Loucy (cell line): ENCODE data around the gene RTCA.
"Not testable (repeated sequence)": the region's sequence is repeated elsewhere in the genome, so short reads cannot be mapped to it uniquely, and the experiment has no call there.

Source experiments
- H2AFZ ChIP-seq: fragments of 200-600 bp; sonication (generic); 2 replicates; pipeline ENCODE4 v1.6.0; 2016; ENCODE audit warnings: antibody characterized with exemption, mild to moderate bottlenecking, low read length, moderate library complexity
- H3F3A ChIP-seq: fragments of 200-600 bp; 2 replicates; pipeline ENCODE4 v1.6.0; 2016; ENCODE audit warnings: antibody characterized with exemption, low read depth, mild to moderate bottlenecking
- H3K27me3 ChIP-seq: fragments of 200-600 bp; sonication (generic); 2 replicates; pipeline ENCODE4 v1.6.1; 2014; ENCODE audit warnings: low read length, mild to moderate bottlenecking; ENCODE audit not compliant: insufficient read depth, poor library complexity, severe bottlenecking
- H3K36me3 ChIP-seq: fragments of 200-600 bp; sonication (generic); 2 replicates; pipeline ENCODE4 v1.6.1; 2016; ENCODE audit warnings: low read length; ENCODE audit not compliant: insufficient read depth
- H3K4me1 ChIP-seq: fragments of 200-600 bp; sonication (generic); 2 replicates; pipeline ENCODE4 v1.5.1; 2014; ENCODE audit warnings: low read length, mild to moderate bottlenecking; ENCODE audit not compliant: insufficient read depth, poor library complexity, severe bottlenecking
- H3K4me2 ChIP-seq: fragments of 200-600 bp; sonication (generic); 2 replicates; pipeline ENCODE4 v1.6.0; 2014; ENCODE audit warnings: antibody characterized with exemption, low read length, low read depth, mild to moderate bottlenecking; ENCODE audit not compliant: poor library complexity, severe bottlenecking
- H3K4me3 ChIP-seq: fragments of 200-600 bp; sonication (generic); 2 replicates; pipeline ENCODE4 v1.5.1; 2014; ENCODE audit warnings: low read length, mild to moderate bottlenecking, mixed read lengths; ENCODE audit not compliant: poor library complexity, severe bottlenecking
- H3K79me2 ChIP-seq: fragments of 200-600 bp; sonication (generic); 2 replicates; pipeline ENCODE4 v1.6.1; 2014; ENCODE audit warnings: low read length; ENCODE audit not compliant: insufficient read depth
- H3K9ac ChIP-seq: fragments of 200-600 bp; sonication (generic); 2 replicates; pipeline ENCODE4 v1.6.0; 2014; ENCODE audit warnings: mild to moderate bottlenecking, low read depth, low read length, moderate library complexity; ENCODE audit not compliant: poor library complexity, severe bottlenecking
- H3K9me2 ChIP-seq: fragments of 200-600 bp; sonication (generic); replicated peaks from 2 replicates; pipeline ENCODE4 v1.6.1; 2016; ENCODE audit warnings: low read depth, low read length, mixed read lengths
- H3K9me3 ChIP-seq: fragments of 200-600 bp; sonication (generic); 2 replicates; pipeline ENCODE4 v1.6.1; 2014; ENCODE audit warnings: mild to moderate bottlenecking, antibody characterized with exemption, low read length, low read depth; ENCODE audit not compliant: insufficient read depth
- H4K20me1 ChIP-seq: fragments of 200-600 bp; sonication (generic); 2 replicates; pipeline ENCODE4 v1.6.0; 2014; ENCODE audit warnings: antibody characterized with exemption, low read length, mild to moderate bottlenecking; ENCODE audit not compliant: insufficient read depth, poor library complexity, severe bottlenecking
- CTCF ChIP-seq: fragments of 200-600 bp; sonication (generic); conservative IDR thresholded peaks from 2 replicates; pipeline ENCODE4 v1.5.1; 2014; ENCODE audit warnings: mild to moderate bottlenecking, antibody characterized with exemption, low read length
- EZH2phosphoT487 ChIP-seq: fragments of 200-600 bp; IDR thresholded peaks from 2 replicates; pipeline ENCODE4 v1.6.1; 2018; ENCODE audit warnings: antibody characterized with exemption, mild to moderate bottlenecking, moderate library complexity, borderline replicate concordance

Gene RTCA

GRCh38 chr1:100332331-100332730 lies 66.3 kb downstream of the RTCA start:
- Histone ChIP-seq H3K79me2 (no peaks in the 10 kb centered on the region), H3K4me1 (peaks cover 4% of the 10 kb centered on the region), H3K27me3 (no peaks in the 10 kb centered on the region), H3K36me3 (no peaks in the 10 kb centered on the region), H4K20me1 (no peaks in the 10 kb centered on the region), H3K9me2 (no peaks in the 10 kb centered on the region), H3K4me3 (no peak overlapping the region), H2AFZ (no peak overlapping the region), H3K9me3 (no peaks in the 10 kb centered on the region), H3F3A (no peaks in the 10 kb centered on the region), H3K4me2 (no peak overlapping the region), H3K9ac (no peak overlapping the region)
- no peak for TF ChIP-seq EZH2phosphoT487
- no peak for TF ChIP-seq CTCF

- Histone ChIP-seq H3F3A (no peaks in the 10 kb centered on the region), H2AFZ (no peak overlapping the region), H3K4me1 (peaks cover 4% of the 10 kb centered on the region), H4K20me1 (no peaks in the 10 kb centered on the region), H3K36me3 (no peaks in the 10 kb centered on the region), H3K27me3 (no peaks in the 10 kb centered on the region), H3K9me2 (no peaks in the 10 kb centered on the region), H3K4me2 (no peak overlapping the region), H3K9ac (no peak overlapping the region), H3K4me3 (no peak overlapping the region), H3K79me2 (no peaks in the 10 kb centered on the region), H3K9me3 (no peaks in the 10 kb centered on the region)
- no peak for TF ChIP-seq CTCF
- TF ChIP-seq EZH2phosphoT487 = no peak
Observed at GRCh38 chr1:100335436-100335835, 69.4 kb downstream of the RTCA start.

- not testable (repeated sequence) for H3K9ac ChIP-seq, H3K9me3 ChIP-seq, H3K27me3 ChIP-seq, H2AFZ ChIP-seq, H3F3A ChIP-seq, H3K79me2 ChIP-seq, H4K20me1 ChIP-seq, H3K4me2 ChIP-seq, H3K9me2 ChIP-seq, H3K4me1 ChIP-seq, H3K4me3 ChIP-seq, H3K36me3 ChIP-seq
Observed at GRCh38 chr1:100337878-100338277, 71.9 kb downstream of the RTCA start.

GRCh38 chr1:100339735-100340134 lies 73.7 kb downstream of the RTCA start:
- not testable (repeated sequence) for H3F3A ChIP-seq, H3K36me3 ChIP-seq, H3K9ac ChIP-seq, H3K9me2 ChIP-seq, H3K4me3 ChIP-seq, H3K4me2 ChIP-seq, H4K20me1 ChIP-seq, H3K9me3 ChIP-seq, H3K4me1 ChIP-seq, H3K27me3 ChIP-seq, H2AFZ ChIP-seq, H3K79me2 ChIP-seq
